ENCODE measurements around the gene SFMBT1.

The SFMBT1 gene

DNA sequence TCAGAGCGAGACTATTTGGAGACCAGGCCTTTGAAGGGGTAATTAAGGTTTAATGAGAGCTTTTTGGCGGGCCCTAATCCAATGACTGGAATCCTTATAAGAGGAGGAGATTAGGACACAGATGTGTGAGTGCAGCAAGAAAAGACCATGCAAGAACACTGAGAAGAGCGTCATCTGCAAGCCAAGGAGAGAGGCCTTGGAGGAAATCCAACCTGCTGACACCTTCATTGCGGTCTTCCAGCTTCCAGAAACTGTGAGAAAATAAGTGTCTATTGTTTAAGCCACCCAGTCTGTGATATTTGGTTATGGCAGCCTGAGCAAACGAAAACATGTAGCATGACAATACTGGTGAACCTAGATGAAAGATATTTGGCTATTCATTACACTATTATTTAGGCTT, 188.0 kb downstream of the SFMBT1 start:
- no peak for DNase-seq (ENCODE audit: extremely low read depth, low read depth)
- TF ChIP-seq, protein P1, sequence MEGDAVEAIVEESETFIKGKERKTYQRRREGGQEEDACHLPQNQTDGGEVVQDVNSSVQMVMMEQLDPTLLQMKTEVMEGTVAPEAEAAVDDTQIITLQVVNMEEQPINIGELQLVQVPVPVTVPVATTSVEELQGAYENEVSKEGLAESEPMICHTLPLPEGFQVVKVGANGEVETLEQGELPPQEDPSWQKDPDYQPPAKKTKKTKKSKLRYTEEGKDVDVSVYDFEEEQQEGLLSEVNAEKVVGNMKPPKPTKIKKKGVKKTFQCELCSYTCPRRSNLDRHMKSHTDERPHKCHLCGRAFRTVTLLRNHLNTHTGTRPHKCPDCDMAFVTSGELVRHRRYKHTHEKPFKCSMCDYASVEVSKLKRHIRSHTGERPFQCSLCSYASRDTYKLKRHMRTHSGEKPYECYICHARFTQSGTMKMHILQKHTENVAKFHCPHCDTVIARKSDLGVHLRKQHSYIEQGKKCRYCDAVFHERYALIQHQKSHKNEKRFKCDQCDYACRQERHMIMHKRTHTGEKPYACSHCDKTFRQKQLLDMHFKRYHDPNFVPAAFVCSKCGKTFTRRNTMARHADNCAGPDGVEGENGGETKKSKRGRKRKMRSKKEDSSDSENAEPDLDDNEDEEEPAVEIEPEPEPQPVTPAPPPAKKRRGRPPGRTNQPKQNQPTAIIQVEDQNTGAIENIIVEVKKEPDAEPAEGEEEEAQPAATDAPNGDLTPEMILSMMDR (IDR thresholded peaks at IDR 0.05; ENCODE audit: low read depth, low read length), result no peak

GRCh38 chr3:52857133-52857532, 188.7 kb downstream of the SFMBT1 start:
- DNase-seq (ENCODE audit: extremely low read depth, low read depth), result no peak
- TF ChIP-seq, protein P1 (IDR thresholded peaks at IDR 0.05; ENCODE audit: low read depth, low read length), result no peak

GRCh38 chr3:52856666-52857065, 189.2 kb downstream of the SFMBT1 start:
- TF ChIP-seq, protein P1 (IDR thresholded peaks at IDR 0.05; ENCODE audit: low read depth, low read length), result no peak
- DNase-seq (ENCODE audit: extremely low read depth, low read depth), result no peak

- TF ChIP-seq, protein P1 (IDR thresholded peaks at IDR 0.05; ENCODE audit: low read depth, low read length), result no peak
- no peak for DNase-seq (ENCODE audit: extremely low read depth, low read depth)
These were observed 191.9 kb downstream of the SFMBT1 start for GRCh38 chr3:52854013-52854412.
